ENCODE data around the gene STRAP.

DNA sequence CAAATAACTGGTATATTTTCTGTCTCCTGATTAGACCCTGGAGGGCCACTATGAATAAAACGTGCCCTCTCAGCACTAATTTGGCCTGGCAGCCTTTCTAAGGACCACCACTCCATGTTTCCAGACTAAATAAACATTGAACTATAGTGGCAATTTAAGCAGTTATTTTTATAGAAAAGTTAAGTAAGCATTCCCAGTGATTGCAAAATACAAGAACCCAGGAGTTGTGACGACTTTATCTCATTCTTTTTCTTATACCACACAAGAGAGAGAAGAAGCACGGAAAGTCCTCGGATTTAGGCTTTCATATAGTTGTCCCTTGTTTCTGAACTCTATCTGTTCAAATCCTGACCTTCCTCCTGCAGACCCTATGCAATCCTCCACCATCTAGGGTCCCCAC, 23.1 kb upstream of the STRAP start:
- TF ChIP-seq POLR2A (IDR thresholded peaks at IDR 0.05; ENCODE audit: low read depth, low read length) (no peak), POLR2AphosphoS5 (IDR thresholded peaks at IDR 0.05; ENCODE audit: low read depth, low read length) (no peak), TAF1 (IDR thresholded peaks at IDR 0.05; ENCODE audit: borderline replicate concordance, low read depth, low read length) (no peak)

All from GM12892 (cell line).